Effector CD4-positive, alpha-beta T cell (primary cell): ENCODE results near the gene ALOXE3.
A peak's percentile ranks its signal among the peaks of the same experiment; 100 is the strongest.
"Not testable (repeated sequence)": the region's sequence is repeated elsewhere in the genome, so short reads cannot be mapped to it uniquely, and the experiment has no call there.

Experiments
- DNase-seq: peaks from one replicate; pipeline ENCODE4 v3.0.0-alpha.2; 2020

The ALOXE3 gene

GRCh38 chr17:8087952-8088230, 30.4 kb downstream of the ALOXE3 start:
- no peak for DNase-seq

GRCh38 chr17:8087075-8087951, 31.0 kb downstream of the ALOXE3 start, which contains the start of gene ALOX12B:
TSS of gene ALOX12B (minus strand) at chr17:8087716. CDS start at chr17:8087442, 274 bp downstream.
- no peak for DNase-seq

GRCh38 chr17:8084250-8084649, 34.1 kb downstream of the ALOXE3 start:
- DNase-seq, result no peak

GRCh38 chr17:8082292-8082691, 36.0 kb downstream of the ALOXE3 start:
- no peak for DNase-seq

- DNase-seq, result no peak
These were observed 36.4 kb downstream of the ALOXE3 start for GRCh38 chr17:8081876-8082275.

GRCh38 chr17:8080799-8081219, 37.5 kb downstream of the ALOXE3 start:
- no peak for DNase-seq

GRCh38 chr17:8080208-8080798, 38.0 kb downstream of the ALOXE3 start:
- DNase-seq, result no peak

GRCh38 chr17:8079291-8080207, 38.8 kb downstream of the ALOXE3 start:
- peak; percentile 72 for DNase-seq

- DNase-seq, result not testable (repeated sequence)
These were observed 40.4 kb downstream of the ALOXE3 start for GRCh38 chr17:8077939-8078338.

GRCh38 chr17:8076502-8077266, 41.6 kb downstream of the ALOXE3 start:
- no peak for DNase-seq

GRCh38 chr17:8075574-8076342, 42.6 kb downstream of the ALOXE3 start:
- DNase-seq, result no peak

GRCh38 chr17:8075081-8075480, 43.2 kb downstream of the ALOXE3 start:
- no peak for DNase-seq

GRCh38 chr17:8074554-8074953, 43.8 kb downstream of the ALOXE3 start:
- DNase-seq, result no peak

GRCh38 chr17:8073627-8074484, 44.5 kb downstream of the ALOXE3 start:
- peak; percentile 84 for DNase-seq

GRCh38 chr17:8072729-8073461, 45.4 kb downstream of the ALOXE3 start:
- peak; percentile 20 for DNase-seq

GRCh38 chr17:8072341-8072728, 46.0 kb downstream of the ALOXE3 start:
- DNase-seq, result no peak

- DNase-seq, result no peak
These were observed 46.8 kb downstream of the ALOXE3 start for GRCh38 chr17:8071496-8071895.

GRCh38 chr17:8069587-8069860, 48.8 kb downstream of the ALOXE3 start:
- no peak for DNase-seq

- DNase-seq, result no peak
These were observed 49.4 kb downstream of the ALOXE3 start for GRCh38 chr17:8068736-8069586.
